SU-DHL-6 (cell line): Measurements from ENCODE around the gene HMCES.

Source experiments
- EZH2phosphoT487 ChIP-seq: fragments of 200-600 bp; sonication (generic), shearing (Covaris generic); conservative IDR thresholded peaks from 2 replicates; pipeline ENCODE4 v1.6.1; 2018; ENCODE audit warnings: mild to moderate bottlenecking, antibody characterized with exemption, low read length, moderate library complexity, mixed read lengths
- TF ChIP-seq, protein P1 (sequence below): fragments of 200-600 bp; sonication (generic); IDR thresholded peaks from one replicate; pipeline ENCODE4 v1.5.1; 2017; ENCODE audit warnings: antibody characterized with exemption, mild to moderate bottlenecking, low read length, moderate library complexity; ENCODE audit not compliant: insufficient read depth, poor library complexity, severe bottlenecking

DNA sequence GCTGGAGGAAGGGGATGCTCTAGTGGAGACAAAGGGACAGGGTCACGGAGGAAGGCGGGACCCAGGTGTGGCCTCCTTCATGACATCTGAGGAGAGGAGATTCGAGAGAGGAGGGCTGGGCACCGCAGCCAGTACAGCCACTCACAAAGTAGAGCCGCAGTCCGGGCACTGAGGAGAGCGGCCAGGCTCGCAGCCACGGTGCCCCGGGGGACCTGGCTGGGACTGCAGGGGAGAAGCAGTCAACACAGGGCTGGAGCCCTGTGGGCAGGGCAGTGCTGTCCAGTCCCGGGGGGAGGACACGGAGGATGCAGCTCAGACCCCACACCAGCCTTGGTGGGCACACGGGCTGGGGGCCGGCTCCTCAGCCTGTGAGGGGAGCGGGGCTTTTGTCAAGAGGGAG, 40.3 kb downstream of the HMCES start:
- TF ChIP-seq, protein P1, sequence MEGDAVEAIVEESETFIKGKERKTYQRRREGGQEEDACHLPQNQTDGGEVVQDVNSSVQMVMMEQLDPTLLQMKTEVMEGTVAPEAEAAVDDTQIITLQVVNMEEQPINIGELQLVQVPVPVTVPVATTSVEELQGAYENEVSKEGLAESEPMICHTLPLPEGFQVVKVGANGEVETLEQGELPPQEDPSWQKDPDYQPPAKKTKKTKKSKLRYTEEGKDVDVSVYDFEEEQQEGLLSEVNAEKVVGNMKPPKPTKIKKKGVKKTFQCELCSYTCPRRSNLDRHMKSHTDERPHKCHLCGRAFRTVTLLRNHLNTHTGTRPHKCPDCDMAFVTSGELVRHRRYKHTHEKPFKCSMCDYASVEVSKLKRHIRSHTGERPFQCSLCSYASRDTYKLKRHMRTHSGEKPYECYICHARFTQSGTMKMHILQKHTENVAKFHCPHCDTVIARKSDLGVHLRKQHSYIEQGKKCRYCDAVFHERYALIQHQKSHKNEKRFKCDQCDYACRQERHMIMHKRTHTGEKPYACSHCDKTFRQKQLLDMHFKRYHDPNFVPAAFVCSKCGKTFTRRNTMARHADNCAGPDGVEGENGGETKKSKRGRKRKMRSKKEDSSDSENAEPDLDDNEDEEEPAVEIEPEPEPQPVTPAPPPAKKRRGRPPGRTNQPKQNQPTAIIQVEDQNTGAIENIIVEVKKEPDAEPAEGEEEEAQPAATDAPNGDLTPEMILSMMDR = no peak
- no peak for TF ChIP-seq EZH2phosphoT487
